GM12878 (cell line): ENCODE results near the gene WFDC9. TPM values are rescaled to one million over a fixed set of nuclear protein-coding genes. Genes with fewer than 3 reads are reported as not detected.

Experiments used
- ATAC-seq: fragments of 200-7000 bp; cut with Tn5 transposase; 3 replicates; pipeline ENCODE4 v1.9.1; 2020; ENCODE audit warnings: mild to moderate bottlenecking, moderate library complexity
- BruUV-seq: library from RNA; stranded (reverse); fragments of 400-500 nt; replicated peaks from 2 replicates; lab custom pipeline; 2021; lab: Mats Ljungman, UMichigan
- CTCF ChIA-PET: fragments of 300-600 bp; sonication (Branson Sonifier 250); formaldehyde crosslinking; extraction: SDS; loops from one replicate; lab custom pipeline; 2021; ENCODE audit warnings: inconsistent platforms; lab: Yijun Ruan, JAX
- POLR2A ChIA-PET: fragments of 350-600 bp; formaldehyde crosslinking; extraction: SDS; loops from one replicate; lab custom pipeline; 2021; ENCODE audit warnings: inconsistent platforms; lab: Charles Lee
- RAD21 ChIA-PET: fragments of 300-600 bp; sonication (Branson Sonifier 250); formaldehyde crosslinking; loops from one replicate; lab custom pipeline; 2023; ENCODE audit warnings: antibody characterized with exemption; ENCODE audit not compliant: unreplicated experiment; lab: Charles Lee
- SMC1A ChIA-PET: fragments of 300-600 bp; sonication (Branson Sonifier 250); formaldehyde crosslinking; loops from one replicate; lab custom pipeline; 2023; ENCODE audit not compliant: unreplicated experiment, uncharacterized antibody; lab: Charles Lee
- DNase-seq: peaks from one replicate; pipeline ENCODE4 v3.0.0-alpha.2; 2011; ENCODE audit warnings: low read depth, low spot score
- FAIRE-seq: peaks from 3 replicates; lab custom pipeline; 2011; peaks lifted over from hg19 to GRCh38; lab: Jason Lieb, UNC
- H2AFZ ChIP-seq: 2 replicates; pipeline ENCODE4 v1.6.0; 2011; ENCODE audit warnings: low read depth, low read length, control low read depth; ENCODE audit not compliant: control insufficient read depth
- H3K27ac ChIP-seq: 2 replicates; pipeline ENCODE4 v1.5.1; 2011; ENCODE audit warnings: control low read depth; ENCODE audit not compliant: control insufficient read depth, insufficient read depth
- H3K27me3 ChIP-seq, 2 experiments: replicated peaks in 1 of 2; 2 replicates each; pipeline versions ENCODE4 v1.6.0 to v1.6.1; 2011; ENCODE audit warnings: low read length in 1 of 2; ENCODE audit not compliant: control insufficient read depth in 2 of 2, insufficient read depth in 2 of 2
- H3K36me3 ChIP-seq, 2 experiments: 2 replicates each; pipeline ENCODE4 v1.5.1; 2011; ENCODE audit warnings: low read length in 1 of 2; ENCODE audit not compliant: control insufficient read depth in 2 of 2, insufficient read depth in 2 of 2
- H3K4me1 ChIP-seq: 2 replicates; pipeline ENCODE4 v1.6.1; 2011; ENCODE audit warnings: mild to moderate bottlenecking, low read length, moderate library complexity, mixed read lengths; ENCODE audit not compliant: control insufficient read depth, insufficient read depth
- H3K4me2 ChIP-seq: 2 replicates; pipeline ENCODE4 v1.6.0; 2011; ENCODE audit warnings: control low read depth; ENCODE audit not compliant: control insufficient read depth, insufficient read depth
- H3K4me3 ChIP-seq: fragments of 200-600 bp; sonication (generic); 2 replicates; pipeline ENCODE4 v1.5.1; 2016
- H3K79me2 ChIP-seq: 2 replicates; pipeline ENCODE4 v1.6.0; 2011; ENCODE audit warnings: low read length; ENCODE audit not compliant: control insufficient read depth, insufficient read depth
- H3K9ac ChIP-seq: 2 replicates; pipeline ENCODE4 v1.8.0; 2011; ENCODE audit warnings: low read length, control low read depth, mixed read lengths; ENCODE audit not compliant: control insufficient read depth, insufficient read depth
- H3K9me3 ChIP-seq: replicated peaks from 3 replicates; pipeline ENCODE4 v1.5.1; 2011; ENCODE audit warnings: mild to moderate bottlenecking, low read length; ENCODE audit not compliant: control insufficient read depth, insufficient read depth
- H4K20me1 ChIP-seq: 2 replicates; pipeline ENCODE4 v1.6.0; 2011; ENCODE audit not compliant: control insufficient read depth, insufficient read depth
- ATF3 ChIP-seq: IDR thresholded peaks from 2 replicates; pipeline ENCODE4 v1.6.1; 2011; ENCODE audit warnings: low read depth, mild to moderate bottlenecking, low read length, moderate library complexity, borderline replicate concordance; ENCODE audit errors: extremely low read depth
- EGR1 ChIP-seq, 2 experiments: IDR thresholded peaks; 1 replicate in 1 of 2; 2 replicates in 1 of 2; pipeline ENCODE4 v1.6.1; 2011 to 2012; ENCODE audit warnings: low read depth in 2 of 2, low read length in 2 of 2, borderline replicate concordance in 1 of 2, mild to moderate bottlenecking in 1 of 2, moderate library complexity in 1 of 2
- ETV6 ChIP-seq, 2 experiments: fragments of 450-650 bp in 1 of 2; IDR thresholded peaks in 1 of 2; conservative IDR thresholded peaks in 1 of 2; 2 replicates each; pipeline ENCODE4 v1.6.1; 2014; ENCODE audit warnings: antibody characterized with exemption in 1 of 2, borderline replicate concordance in 1 of 2, low read depth in 1 of 2, mild to moderate bottlenecking in 1 of 2, moderate library complexity in 1 of 2
- POLR2A ChIP-seq: IDR thresholded peaks from 2 replicates; pipeline ENCODE4 v1.6.1; 2011; ENCODE audit warnings: low read depth, mild to moderate bottlenecking, low read length
- RAD51 ChIP-seq: fragments of 450-650 bp; IDR thresholded peaks from 2 replicates; pipeline ENCODE4 v1.6.1; 2016; ENCODE audit warnings: moderate library complexity, mild to moderate bottlenecking, inconsistent platforms
- SMC3 ChIP-seq: IDR thresholded peaks from 2 replicates; pipeline ENCODE4 v1.6.1; 2011; ENCODE audit warnings: low read length, improper control_type of control experiment, borderline replicate concordance
- SPI1 ChIP-seq: IDR thresholded peaks from 2 replicates; pipeline ENCODE4 v1.6.1; 2011; ENCODE audit warnings: low read depth, mild to moderate bottlenecking, low read length, moderate library complexity, borderline replicate concordance; ENCODE audit not compliant: insufficient read depth
- SREBF1 ChIP-seq: IDR thresholded peaks from 2 replicates; pipeline ENCODE4 v1.6.1; 2012; ENCODE audit warnings: mild to moderate bottlenecking, low read length
- STAT1 ChIP-seq: fragments of 450-650 bp; conservative IDR thresholded peaks from 2 replicates; pipeline ENCODE4 v1.6.1; 2014; ENCODE audit warnings: antibody characterized with exemption, mild to moderate bottlenecking
- USF1 ChIP-seq: IDR thresholded peaks from 2 replicates; pipeline ENCODE4 v1.6.1; 2011; ENCODE audit warnings: borderline replicate concordance, low read depth, mild to moderate bottlenecking, moderate library complexity, mixed read lengths, low read length; ENCODE audit not compliant: insufficient read depth; ENCODE audit errors: extremely low read length
- ZNF207 ChIP-seq: fragments of 450-650 bp; IDR thresholded peaks from 2 replicates; pipeline ENCODE4 v1.6.1; 2014; ENCODE audit warnings: antibody characterized with exemption, mild to moderate bottlenecking, borderline replicate concordance
- ZNF274 ChIP-seq: IDR thresholded peaks from one replicate; pipeline ENCODE4 v1.8.0; 2011; ENCODE audit not compliant: insufficient read length, insufficient read depth
- ZNF687 ChIP-seq: fragments of 450-650 bp; IDR thresholded peaks from 2 replicates; pipeline ENCODE4 v1.6.1; 2017; ENCODE audit warnings: mild to moderate bottlenecking, moderate library complexity
- ZZZ3 ChIP-seq: IDR thresholded peaks from 2 replicates; pipeline ENCODE4 v1.6.1; 2011; ENCODE audit warnings: low read depth; ENCODE audit not compliant: control insufficient read depth, insufficient read length
- WGBS: methylation state at CpG from one replicate; pipeline ENCODE4 v1.1.6; 2016; ENCODE audit warnings: low lambda C conversion rate; ENCODE audit not compliant: insufficient replicate concordance, insufficient coverage; ENCODE audit errors: missing lambda C conversion rate; 5-methylcytosine and 5-hydroxymethylcytosine counted together
- in situ Hi-C: fragments of 300-500 bp; cut with MboI; formaldehyde crosslinking; loops from 9 replicates; pipeline ENCODE4 v1.14.3; 2018; ENCODE audit warnings: mixed read lengths
- intact Hi-C: fragments of 100-400 bp; cut with micrococcal nuclease; formaldehyde crosslinking; loops from one replicate; pipeline ENCODE4 v1.14.2; 2022; ENCODE audit not compliant: unreplicated experiment
- polyA plus RNA-seq, 11 experiments: library from polyadenylated mRNA; depleted of rRNA in 4 of 11; unstranded in 6 of 11; stranded (reverse) in 5 of 11; fragments of >200 nt; fragmentation: Nextera tagmentation in 4 of 11; fragmentation: Illumina TruSeq in 1 of 11; extraction: Ambion mirVana in 4 of 11; extraction: Trizol in 1 of 11; gene quantifications; 1 replicate in 1 of 11; 2 replicates in 10 of 11; pipeline versions ENCODE4 v1.2.1 to v1.2.3, GENCODE V29; 2011 to 2016; ENCODE audit warnings: inconsistent platforms in 2 of 11, missing spikeins in 2 of 11, low read depth in 1 of 11
- total RNA-seq, 4 experiments: library from RNA; depleted of rRNA in 3 of 4; stranded (reverse); fragments of >200 nt in 3 of 4; fragmentation: Illumina TruSeq in 1 of 4; extraction: Trizol in 1 of 4; gene quantifications; 2 replicates each; pipeline versions ENCODE4 v1.2.1 to v1.2.3, GENCODE V29; 2013 to 2021

Gene WFDC9
- total and polyA plus RNA-seq, 10 of the 15 experiments (the other 5 are each of a cell fraction or from before 2014, with no cell fraction given), result not detected

GRCh38 chr20:45564760-45565276, 66.3 kb downstream of the WFDC9 start:
- RAD21 ChIA-PET, result no interaction called here
- Histone ChIP-seq H3K4me1 (no peaks in the 10 kb centered on the region), H3K4me2 (no peak overlapping the region), H3K9ac (no peak overlapping the region)
- no peak for TF ChIP-seq ZNF207
- TF ChIP-seq ETV6 (conservative IDR thresholded peaks at IDR 0.05 in 1 of 2, IDR thresholded peaks at IDR 0.05 in 1 of 2; ENCODE audit: borderline replicate concordance in 1 of 2, low read depth in 1 of 2), result no peak
- TF ChIP-seq ZNF687, result no peak
- no peak for TF ChIP-seq POLR2A
- no peak for TF ChIP-seq ZNF274
- TF ChIP-seq ZZZ3, result no peak
- TF ChIP-seq SPI1, result no peak
- TF ChIP-seq EGR1 (IDR thresholded peaks at IDR 0.05; ENCODE audit: borderline replicate concordance in 1 of 2, low read depth in 2 of 2, low read length in 2 of 2), result no peak
- TF ChIP-seq ATF3, result no peak
- TF ChIP-seq USF1, result no peak
- TF ChIP-seq SREBF1, result no peak
- no peak for TF ChIP-seq RAD51
- TF ChIP-seq SMC3, result no peak
- TF ChIP-seq STAT1, result no peak
- TF ChIP-seq, all 136 proteins: peak for 0
- H3K27me3 ChIP-seq, result peaks cover 0 to 3% of the 10 kb centered on the region in 2 experiments; a peak in 2 of 4 replicates
- no TSS peak for BruUV-seq
- in situ Hi-C loops, result no loop called here
- H3K27ac ChIP-seq, result no peak overlapping the region
- H3K4me3 ChIP-seq, result no peak overlapping the region
- POLR2A ChIA-PET, result no interaction called here
- ATAC-seq, result no peak
- H3K9me3 ChIP-seq, result no peaks in the 10 kb centered on the region
- 20% methylated on average over 2 of the region's 2 CpGs for WGBS
- H3K79me2 ChIP-seq, result no peaks in the 10 kb centered on the region
- no peaks in the 10 kb centered on the region for H3K36me3 ChIP-seq
- SMC1A ChIA-PET, result no interaction called here
- intact Hi-C loops, result no loop called here
- no peak for FAIRE-seq
- no peaks in the 10 kb centered on the region for H4K20me1 ChIP-seq
- DNase-seq, result no peak
- no peak overlapping the region for H2AFZ ChIP-seq
- CTCF ChIA-PET, result no interaction called here
